H7 (cell line): ENCODE data around the gene JMJD6. TPM values are rescaled to one million over a fixed set of nuclear protein-coding genes. Genes with fewer than 3 reads are reported as not detected.
"Not testable (repeated sequence)": the region's sequence is repeated elsewhere in the genome, so short reads cannot be mapped to it uniquely, and the experiment has no call there.

Source experiments
- DNase-seq: peaks from one replicate; pipeline ENCODE4 v3.0.0; 2012
- H3K27me3 ChIP-seq: 2 replicates; pipeline ENCODE4 v1.6.0; 2011; ENCODE audit warnings: mild to moderate bottlenecking, low read length; ENCODE audit not compliant: control insufficient read depth, insufficient read depth
- H3K36me3 ChIP-seq: replicated peaks from 2 replicates; pipeline ENCODE4 v1.5.1; 2011; ENCODE audit warnings: low read length; ENCODE audit not compliant: control insufficient read depth, insufficient read depth
- H3K4me3 ChIP-seq: 2 replicates; pipeline ENCODE4 v1.5.1; 2011; ENCODE audit warnings: low read depth, mild to moderate bottlenecking, control low read depth, low read length, moderate library complexity; ENCODE audit not compliant: insufficient read depth
- total RNA-seq: library from RNA; depleted of rRNA; stranded (reverse); fragments of >200 nt; shearing (Covaris generic); gene quantifications from 2 replicates; pipeline ENCODE4 v1.2.3, GENCODE V29; 2014

The JMJD6 gene
- total RNA-seq, 1 experiment from 2014 or later = 16.8 TPM

DNA sequence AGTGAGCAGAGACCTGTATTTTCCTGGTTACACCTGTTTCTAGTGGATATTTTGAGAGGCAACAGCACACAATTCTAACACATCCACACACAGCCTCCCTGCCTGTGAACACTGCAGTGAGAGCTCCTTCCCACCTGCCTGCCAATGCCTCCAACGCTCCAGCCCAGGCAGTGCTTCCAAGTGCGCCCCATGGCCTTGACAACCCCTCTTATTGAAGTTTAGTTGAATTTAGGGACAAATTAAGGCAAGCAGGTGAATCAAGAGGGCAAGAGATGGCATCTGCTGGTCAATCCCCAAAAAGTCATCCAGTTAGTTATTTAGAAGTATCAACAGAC lies 10.9 kb downstream of the JMJD6 start:
- H3K36me3 ChIP-seq = peaks cover 22% of the 10 kb centered on the region
- DNase-seq = no peak
- no peak overlapping the region for H3K4me3 ChIP-seq
- no peaks in the 10 kb centered on the region for H3K27me3 ChIP-seq

DNA sequence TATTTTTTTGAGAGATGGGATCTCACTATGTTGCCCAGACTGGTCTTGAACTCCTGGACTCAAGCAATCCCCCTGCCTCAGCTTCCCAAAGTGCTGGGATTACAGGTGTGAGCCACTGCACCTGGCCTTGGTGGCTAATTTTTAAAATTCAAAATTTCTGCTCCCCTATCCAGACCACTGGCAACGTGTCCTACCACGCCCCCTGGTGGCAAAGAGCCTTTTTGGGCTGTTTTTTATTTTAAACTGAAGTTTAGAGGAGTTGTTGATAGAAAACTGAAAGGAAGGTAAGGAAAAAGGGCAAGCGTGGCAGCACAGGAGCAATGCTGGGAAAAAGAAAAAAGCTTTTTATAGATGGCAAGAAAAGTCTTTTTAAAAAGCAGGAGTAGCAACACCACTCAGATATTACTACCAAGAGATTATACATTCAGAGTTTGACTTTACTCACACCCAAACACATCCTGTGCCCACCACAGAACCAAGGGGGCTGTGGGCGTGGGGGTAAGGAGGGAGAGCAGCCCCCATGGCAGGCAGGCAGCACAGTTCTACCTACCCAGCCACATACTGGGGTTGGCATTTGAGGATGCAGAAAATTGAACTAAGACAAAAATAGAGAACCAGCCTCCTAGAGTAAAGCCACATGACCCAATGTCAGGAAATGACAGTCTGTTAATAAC lies 11.4 kb downstream of the JMJD6 start:
- Histone ChIP-seq H3K27me3 (peaks cover 4% of the 10 kb centered on the region), H3K36me3 (peaks cover 17% of the 10 kb centered on the region), H3K4me3 (no peak overlapping the region)
- DNase-seq = peak; percentile 82

DNA sequence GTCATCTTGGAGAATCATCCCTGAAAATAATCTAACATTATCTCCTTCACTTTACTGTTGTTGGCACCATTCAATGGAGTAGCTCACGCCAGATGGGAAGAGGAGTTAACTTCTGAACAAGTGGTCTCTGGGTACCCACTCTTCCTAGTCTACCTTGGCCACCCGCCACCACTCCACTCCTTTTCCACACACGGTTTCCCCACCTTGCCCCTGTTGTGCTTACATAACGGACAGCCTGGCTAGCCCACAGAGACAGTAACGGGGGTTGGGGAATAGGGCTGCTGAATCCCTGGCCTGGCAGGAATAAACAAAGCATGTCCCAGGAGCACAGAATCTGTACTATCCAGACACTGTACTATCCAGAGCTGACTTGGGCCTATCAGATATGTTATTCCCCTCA lies 12.1 kb downstream of the JMJD6 start:
- peaks cover 15% of the 10 kb centered on the region for H3K36me3 ChIP-seq
- H3K27me3 ChIP-seq = peaks cover 10% of the 10 kb centered on the region
- no peak overlapping the region for H3K4me3 ChIP-seq
- DNase-seq = no peak

DNA sequence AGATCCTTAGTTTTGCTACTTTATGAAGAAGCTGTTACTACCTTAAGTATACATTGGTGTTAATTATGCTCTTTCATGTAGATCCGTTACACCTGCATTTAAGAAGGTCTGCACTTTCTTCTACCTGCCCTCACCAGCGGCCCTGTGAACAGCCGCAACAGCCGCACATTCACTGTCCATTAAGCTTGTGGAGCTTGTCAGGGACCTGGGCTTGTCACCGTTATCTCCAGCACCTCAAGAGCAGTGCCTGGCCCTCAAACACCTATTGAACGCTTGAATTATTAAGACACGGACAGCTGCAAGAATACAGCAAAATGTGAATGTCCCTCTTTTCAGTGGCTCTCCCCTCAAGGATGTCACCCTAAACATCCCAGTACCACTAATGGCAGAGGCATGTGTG lies 12.6 kb downstream of the JMJD6 start:
- Histone ChIP-seq H3K36me3 (peaks cover 13% of the 10 kb centered on the region), H3K4me3 (no peak overlapping the region), H3K27me3 (peaks cover 15% of the 10 kb centered on the region)
- DNase-seq = no peak

DNA sequence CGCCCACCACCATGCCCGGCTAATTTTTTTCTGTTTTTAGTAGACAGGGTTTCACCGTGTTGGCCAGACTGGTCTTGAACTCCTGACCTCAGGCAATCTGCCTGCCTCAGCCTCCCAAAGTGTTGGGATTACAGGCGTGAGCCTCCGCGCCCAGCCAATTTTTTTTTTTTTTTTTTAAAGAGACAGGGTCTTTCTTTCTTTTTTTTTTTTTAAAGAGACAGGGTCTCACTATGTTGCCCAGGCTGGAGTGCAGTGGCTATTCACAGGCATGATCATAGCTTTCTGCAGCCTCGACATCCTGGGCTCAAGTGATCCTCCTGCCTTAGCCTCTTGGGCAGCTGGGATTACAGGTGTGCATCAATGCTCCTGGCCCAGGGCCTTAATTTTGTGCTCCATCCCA lies 14.1 kb downstream of the JMJD6 start:
- DNase-seq, H3K4me3 ChIP-seq: not testable (repeated sequence)
- H3K27me3 ChIP-seq = peaks cover 18% of the 10 kb centered on the region

DNA sequence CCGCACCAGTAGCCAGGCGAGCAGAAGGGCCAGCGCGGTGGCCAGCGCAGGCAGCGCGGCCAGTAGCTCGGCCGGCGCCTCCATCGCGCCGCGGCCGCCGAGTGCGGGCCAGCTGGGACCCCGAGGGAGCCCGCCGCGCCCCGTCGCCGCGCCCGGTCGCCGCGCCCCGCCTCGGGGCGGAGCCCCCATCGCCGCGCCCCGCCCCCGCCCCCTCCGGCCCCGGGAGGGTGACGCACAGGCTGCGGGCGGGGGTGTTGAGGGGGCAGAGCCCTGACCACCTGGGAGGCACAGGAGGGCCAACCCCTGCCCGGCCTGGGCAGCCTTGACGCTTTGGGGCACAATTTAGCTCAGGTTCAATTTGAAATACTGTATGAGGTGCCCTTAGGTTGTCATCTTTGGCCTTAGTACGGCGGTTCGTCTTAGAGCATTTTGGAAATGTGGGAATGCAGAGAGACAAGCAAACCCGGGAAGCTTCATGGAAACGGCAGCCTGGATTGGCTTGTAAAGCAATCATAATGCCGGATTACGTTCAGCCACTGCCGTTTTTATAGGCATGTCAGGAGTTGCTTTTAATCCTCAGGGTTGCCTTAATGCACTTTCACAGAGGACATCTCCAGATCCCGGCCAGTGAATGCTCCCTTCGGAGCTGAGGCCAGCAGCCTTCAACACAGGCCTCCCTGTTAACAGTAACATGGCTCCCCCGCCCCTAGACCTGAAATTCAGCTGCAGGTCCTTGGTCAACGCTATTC lies 15.4 kb downstream of the JMJD6 start, which contains the start of gene MXRA7:
Gene MXRA7 (minus strand): TSS at position 103 of the 749 bp plus-strand sequence. CDS start 19 bp downstream, at position 84.
- Histone ChIP-seq H3K27me3 (peaks cover 18% of the 10 kb centered on the region), H3K4me3 (peak within 1 kb of the TSS; percentile 53), H3K36me3 (peaks cover under 1% of the 10 kb centered on the region; the same call in 1 of the 2 replicates)
- peak; percentile 97 for DNase-seq

More for the DNA sequence above, 14.1 kb downstream of the JMJD6 start:
- not testable (repeated sequence) for H3K36me3 ChIP-seq

DNA sequence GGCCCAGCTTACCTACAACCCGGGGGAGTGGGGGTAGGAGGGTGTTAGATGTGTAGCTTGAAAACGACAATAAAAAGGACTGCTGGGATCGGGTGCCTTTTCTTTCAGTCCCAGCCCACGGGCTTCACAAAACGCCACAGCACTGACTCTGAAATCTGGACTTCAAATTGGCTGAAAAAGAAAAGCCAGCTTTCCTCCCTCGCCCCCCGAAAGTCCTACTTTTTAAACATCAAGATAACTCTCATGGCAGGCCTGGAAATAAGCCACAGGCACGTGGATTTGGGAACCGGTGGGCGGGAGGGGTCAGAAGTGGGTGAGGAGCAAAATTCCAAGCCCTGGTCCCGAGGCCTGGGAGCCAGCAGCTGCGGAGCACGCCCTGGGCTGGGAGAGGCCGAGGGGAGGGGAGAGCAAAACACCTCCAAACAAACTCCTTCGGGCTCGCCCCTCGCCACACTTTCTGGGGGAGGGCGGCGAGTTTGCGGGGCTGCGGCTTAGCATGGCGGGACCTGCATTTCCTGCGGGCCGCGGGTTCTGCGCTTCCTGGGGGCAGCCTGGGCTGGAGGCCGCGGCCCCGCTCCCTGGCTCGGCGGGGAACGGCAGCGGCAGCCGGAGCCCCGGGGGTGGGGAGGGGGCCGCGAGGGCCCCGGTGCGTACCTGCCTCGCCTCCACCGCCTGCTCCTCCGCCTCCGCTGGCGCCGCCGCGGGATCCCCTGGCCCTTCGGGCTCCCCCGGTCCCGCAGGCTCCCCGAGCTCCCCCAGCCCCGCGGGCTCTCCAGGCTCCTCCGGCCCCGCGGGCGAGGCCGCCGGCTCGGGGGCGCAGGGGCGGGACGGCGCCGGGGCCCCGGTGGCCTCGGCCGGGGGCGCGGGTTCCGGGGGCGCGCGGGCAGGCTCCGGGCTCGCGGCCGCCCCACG lies 16.2 kb downstream of the JMJD6 start:
- Histone ChIP-seq H3K27me3 (peaks cover 18% of the 10 kb centered on the region), H3K4me3 (peak overlapping the region; percentile 53)
- peak; percentile 85 for DNase-seq
- H3K36me3 ChIP-seq = not testable (repeated sequence)

DNA sequence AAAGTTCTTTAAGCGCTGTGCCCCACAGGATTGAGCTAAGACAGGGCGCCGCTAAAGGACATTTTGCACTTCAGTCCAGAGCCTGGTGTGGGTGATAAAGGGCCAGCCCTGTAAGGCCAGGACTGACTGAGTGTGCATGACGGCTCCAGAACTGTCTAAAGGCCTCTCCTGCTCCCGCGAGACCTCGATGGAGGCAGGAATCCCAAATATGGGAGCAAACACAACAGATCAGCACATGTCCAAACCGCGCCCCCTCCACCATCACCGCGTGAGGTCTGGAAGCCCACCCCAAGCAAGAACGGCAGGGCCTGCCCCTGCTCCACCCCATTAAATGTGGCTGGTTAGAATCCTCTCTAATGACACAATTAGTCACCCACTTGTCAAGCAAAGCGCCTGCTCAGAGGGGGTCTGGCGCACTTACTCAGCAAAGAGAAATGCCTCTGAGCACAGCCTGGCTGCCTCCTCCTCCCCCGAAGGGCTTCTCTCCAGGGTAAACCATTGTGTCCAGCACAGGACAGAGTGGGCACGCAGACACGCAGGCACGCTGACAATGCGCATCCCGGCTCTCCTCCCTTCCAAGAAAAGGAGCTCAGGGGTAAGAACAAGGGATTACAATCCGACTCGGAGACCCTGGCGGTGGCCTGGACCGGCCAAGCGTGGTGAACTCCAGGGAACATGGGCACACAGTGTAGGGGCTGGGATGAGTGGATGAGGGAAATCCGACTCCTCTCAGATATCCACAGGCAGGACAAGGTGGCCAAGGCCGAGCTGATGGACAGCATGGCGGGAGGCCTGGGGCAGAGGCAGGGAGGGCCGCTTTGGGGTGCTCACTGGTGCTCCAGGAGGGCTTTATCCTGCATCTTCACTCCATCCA lies 17.1 kb downstream of the JMJD6 start:
- DNase-seq = peak; percentile 60
- Histone ChIP-seq H3K4me3 (peak overlapping the region; percentile 53), H3K27me3 (peaks cover 18% of the 10 kb centered on the region), H3K36me3 (no peaks in the 10 kb centered on the region)

DNA sequence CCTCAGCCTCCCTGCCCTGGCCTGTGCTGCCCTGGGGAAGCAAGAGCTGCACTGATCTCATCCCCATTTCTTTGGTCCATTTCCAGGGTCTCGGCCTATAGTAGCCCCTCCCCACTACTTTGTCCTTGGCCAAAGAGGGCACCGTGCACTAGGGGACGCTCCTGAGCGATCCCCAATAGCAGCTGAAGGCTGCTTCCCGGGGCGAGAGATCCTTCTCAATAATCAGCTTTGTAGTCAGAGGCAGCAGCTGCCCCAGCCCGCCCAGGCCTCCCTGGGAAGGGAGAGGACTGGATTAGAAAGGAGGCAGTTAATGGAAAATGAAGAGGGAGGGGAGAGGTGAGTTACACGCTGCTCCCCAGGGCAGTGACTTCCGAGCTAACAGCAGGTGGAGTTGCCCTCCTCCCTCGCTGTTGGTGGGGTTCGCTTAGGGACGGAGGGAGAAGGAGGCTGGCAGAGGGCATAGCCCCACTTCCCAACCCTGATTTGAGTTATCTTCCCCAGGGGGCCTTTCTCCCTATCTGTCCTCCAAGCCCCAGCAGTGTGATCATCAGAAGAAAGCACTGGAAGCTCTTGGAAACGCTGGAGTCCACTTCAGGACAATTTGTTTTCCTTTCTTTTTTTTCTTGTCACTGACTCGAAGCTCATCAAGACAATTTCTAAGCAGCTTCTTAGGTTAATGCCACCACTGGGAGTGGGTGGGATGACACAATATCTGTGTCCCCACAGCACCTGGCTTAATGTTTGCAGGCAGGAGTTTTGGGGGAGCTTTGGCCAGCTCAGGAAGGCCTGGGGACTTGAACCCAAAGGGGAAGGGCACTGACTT lies 18.2 kb downstream of the JMJD6 start:
- H3K4me3 ChIP-seq = no peak overlapping the region
- peaks cover 18% of the 10 kb centered on the region for H3K27me3 ChIP-seq
- H3K36me3 ChIP-seq = no peaks in the 10 kb centered on the region
- peak; percentile 93 for DNase-seq

DNA sequence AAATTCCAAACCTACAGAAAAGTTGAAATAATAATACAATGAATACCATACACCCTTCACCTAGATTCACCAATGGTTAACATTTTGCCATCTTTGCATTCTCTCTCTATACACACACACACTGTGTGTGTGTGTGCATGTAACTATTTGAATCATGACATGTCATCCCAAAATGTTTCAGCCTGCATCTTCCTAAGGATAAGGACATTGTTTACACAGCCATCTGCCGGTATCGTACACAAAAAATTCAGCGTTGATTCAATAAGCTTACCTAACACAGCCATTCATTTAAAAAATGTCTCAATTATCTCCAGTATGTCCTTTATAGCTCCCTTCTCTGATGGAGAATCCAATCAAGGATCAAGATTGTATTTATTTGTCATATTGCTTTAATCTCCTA lies 19.6 kb downstream of the JMJD6 start:
- H3K4me3 ChIP-seq = no peak overlapping the region
- DNase-seq = no peak
- no peaks in the 10 kb centered on the region for H3K36me3 ChIP-seq
- H3K27me3 ChIP-seq = peaks cover 18% of the 10 kb centered on the region

DNA sequence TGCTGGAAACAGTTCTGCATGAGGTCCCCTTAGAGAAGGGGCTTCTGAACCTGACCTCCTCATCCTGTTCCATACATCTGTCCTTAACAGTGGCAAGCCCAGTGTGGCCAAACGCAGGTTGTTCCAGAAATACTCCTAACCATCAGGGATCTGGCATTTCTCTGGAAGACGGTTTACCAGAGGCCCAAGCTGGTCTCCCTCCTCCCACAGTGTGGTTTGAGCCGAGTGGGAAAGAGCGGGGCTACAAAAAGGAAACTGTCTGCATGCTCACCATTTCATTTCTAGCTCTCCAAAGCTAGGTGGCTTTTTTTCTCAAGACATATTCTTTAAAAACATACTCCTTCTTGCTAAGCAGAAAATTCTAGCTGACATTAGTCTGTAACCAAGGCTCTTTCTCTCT lies 21.6 kb downstream of the JMJD6 start:
- H3K4me3 ChIP-seq = no peak overlapping the region
- no peak for DNase-seq
- H3K27me3 ChIP-seq = peaks cover 13% of the 10 kb centered on the region
- H3K36me3 ChIP-seq = no peaks in the 10 kb centered on the region

DNA sequence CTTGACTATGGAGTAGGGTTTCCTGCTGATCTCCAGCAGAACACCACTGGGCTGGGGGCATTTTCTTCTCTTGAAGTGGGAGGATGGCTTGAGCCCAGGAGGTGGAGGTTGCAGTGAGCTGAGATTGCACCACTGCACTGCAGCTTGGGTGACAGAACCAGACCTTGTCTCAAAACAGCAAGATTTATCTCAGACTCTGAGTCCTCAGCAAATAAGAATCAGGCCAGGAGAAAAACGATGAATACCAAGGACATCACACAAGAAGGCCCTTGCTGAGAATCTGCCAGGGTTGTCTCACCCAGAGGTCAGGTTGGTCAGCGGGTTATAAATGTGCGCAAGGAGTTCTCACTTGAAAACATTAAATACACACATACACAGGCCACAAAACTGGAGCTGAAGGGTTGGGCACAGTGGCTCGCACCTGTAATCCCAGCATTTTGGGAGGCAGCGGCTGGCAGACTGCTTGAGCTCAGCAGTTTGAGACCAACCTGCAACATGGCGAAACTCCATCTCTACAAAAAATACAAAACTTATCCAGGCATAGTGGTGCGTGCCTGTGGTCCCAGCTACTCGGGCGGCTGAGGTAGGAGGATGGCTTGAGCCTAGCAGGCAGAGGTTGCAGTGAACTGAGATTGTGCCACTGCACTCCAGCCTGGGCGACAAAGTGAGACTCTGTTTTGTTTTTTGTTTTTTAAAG lies 23.3 kb downstream of the JMJD6 start:
- H3K27me3 ChIP-seq = no peaks in the 10 kb centered on the region
- H3K36me3 ChIP-seq = no peaks in the 10 kb centered on the region
- DNase-seq = no peak
- H3K4me3 ChIP-seq = no peak overlapping the region

DNA sequence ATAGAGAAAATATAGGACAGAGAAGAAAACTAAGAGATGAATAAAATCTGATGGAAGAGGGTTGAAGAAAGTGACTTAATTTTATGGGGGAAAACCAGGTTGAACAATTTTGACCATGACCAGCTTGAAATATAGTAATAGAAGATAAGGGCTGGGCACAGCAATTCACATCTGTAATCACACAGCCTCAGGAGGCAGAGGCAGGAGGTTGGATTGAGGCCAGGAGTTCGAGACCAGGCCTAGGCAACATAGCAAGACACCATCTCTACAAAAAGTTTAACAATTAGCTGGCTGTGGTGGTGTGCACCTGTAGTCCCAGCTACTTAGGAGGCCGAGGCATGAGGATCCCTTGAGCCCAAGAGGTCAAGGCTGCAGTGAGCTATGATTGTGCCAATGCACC lies 24.3 kb downstream of the JMJD6 start:
- Histone ChIP-seq H3K36me3 (no peaks in the 10 kb centered on the region), H3K27me3 (no peaks in the 10 kb centered on the region), H3K4me3 (no peak overlapping the region)
- DNase-seq = no peak
